Kidney epithelial cell (primary cell): ENCODE data around the gene MINK1. TPM values are rescaled to one million over a fixed set of nuclear protein-coding genes. Genes with fewer than 3 reads are reported as not detected.

Experiments used
- DNase-seq: peaks from one replicate; pipeline ENCODE4 v3.0.0-alpha.2; 2010; ENCODE audit warnings: low read depth
- H3K27me3 ChIP-seq: 2 replicates; pipeline ENCODE4 v1.6.0; 2011; ENCODE audit warnings: low read length; ENCODE audit not compliant: control insufficient read depth, insufficient read depth
- H3K36me3 ChIP-seq: 2 replicates; pipeline ENCODE4 v1.5.1; 2011; ENCODE audit warnings: low read length; ENCODE audit not compliant: control insufficient read depth, insufficient read depth
- H3K4me3 ChIP-seq: 2 replicates; pipeline ENCODE4 v1.5.1; 2011; ENCODE audit warnings: low read depth, mild to moderate bottlenecking, control low read depth, low read length
- CTCF ChIP-seq: IDR thresholded peaks from 2 replicates; pipeline ENCODE4 v1.5.1; 2011; ENCODE audit warnings: mild to moderate bottlenecking, moderate library complexity, low read length, control low read depth, inconsistent platforms; ENCODE audit not compliant: insufficient read depth, poor library complexity, severe bottlenecking
- total RNA-seq: library from RNA; depleted of rRNA; stranded (reverse); fragments of >200 nt; gene quantifications from 2 replicates; pipeline ENCODE4 v1.2.3, GENCODE V29; 2015

The MINK1 gene
- total RNA-seq, 1 donor from 2014 or later = 36.1 TPM

GRCh38 chr17:4796552-4796920, 36.6 kb upstream of the MINK1 start:
- DNase-seq = no peak
- H3K36me3 ChIP-seq = no peaks in the 10 kb centered on the region
- no peak for TF ChIP-seq CTCF
- no peaks in the 10 kb centered on the region for H3K27me3 ChIP-seq
- H3K4me3 ChIP-seq = peak overlapping the region; percentile 85

GRCh38 chr17:4800462-4801196, 32.5 kb upstream of the MINK1 start:
- TF ChIP-seq CTCF = no peak
- H3K36me3 ChIP-seq = no peaks in the 10 kb centered on the region
- H3K27me3 ChIP-seq = no peaks in the 10 kb centered on the region
- no peak for DNase-seq
- no peak overlapping the region for H3K4me3 ChIP-seq

- no peak for TF ChIP-seq CTCF
- H3K36me3 ChIP-seq = no peaks in the 10 kb centered on the region
- DNase-seq = no peak
- H3K4me3 ChIP-seq = no peak within 1 kb of the TSS
- no peaks in the 10 kb centered on the region for H3K27me3 ChIP-seq
These were observed 30.9 kb upstream of the MINK1 start, which contains the start of gene C17orf114 for GRCh38 chr17:4802228-4802627. Gene C17orf114 (minus strand): TSS chr17:4802328.

- no peak for TF ChIP-seq CTCF
- Histone ChIP-seq H3K4me3 (peak overlapping the region; percentile 82), H3K27me3 (no peaks in the 10 kb centered on the region), H3K36me3 (no peaks in the 10 kb centered on the region)
- no peak for DNase-seq
These were observed 26.7 kb upstream of the MINK1 start for GRCh38 chr17:4806456-4806776.

GRCh38 chr17:4806777-4807604, 26.1 kb upstream of the MINK1 start, which contains the start of gene PLD2:
Gene PLD2 (plus strand): TSS chr17:4807152. CDS start chr17:4807773, 621 bp downstream.
- no peak for DNase-seq
- H3K27me3 ChIP-seq = no peaks in the 10 kb centered on the region
- H3K36me3 ChIP-seq = no peaks in the 10 kb centered on the region
- H3K4me3 ChIP-seq = peak within 1 kb of the TSS; percentile 82
- TF ChIP-seq CTCF = no peak
